HG03159 (cell line): ENCODE results near the gene REC114.
"Not testable (repeated sequence)": the region's sequence is repeated elsewhere in the genome, so short reads cannot be mapped to it uniquely, and the experiment has no call there.

Source experiments
- ATAC-seq: cut with Tn5 transposase; IDR thresholded peaks from one replicate; pipeline ENCODE4 v1.9.1; 2021; ENCODE audit warnings: mild to moderate bottlenecking, moderate library complexity; ENCODE audit not compliant: unreplicated experiment

REC114 gene

GRCh38 chr15:73573037-73573436 lies 130.1 kb downstream of the REC114 start:
- no peak for ATAC-seq

- ATAC-seq: no peak
Measured at GRCh38 chr15:73573572-73573971, 130.6 kb downstream of the REC114 start.

- ATAC-seq: no peak
Measured at GRCh38 chr15:73575636-73576247, 132.8 kb downstream of the REC114 start.

- not testable (repeated sequence) for ATAC-seq
Measured at GRCh38 chr15:73577593-73577992, 134.6 kb downstream of the REC114 start.

- ATAC-seq: no peak
Measured at GRCh38 chr15:73578026-73578425, 135.1 kb downstream of the REC114 start.

GRCh38 chr15:73582851-73583379 lies 140.0 kb downstream of the REC114 start:
- no peak for ATAC-seq

- no peak for ATAC-seq
Measured at GRCh38 chr15:73583544-73583943, 140.6 kb downstream of the REC114 start.

- ATAC-seq: no peak
Measured at GRCh38 chr15:73584699-73585420, 141.9 kb downstream of the REC114 start.

GRCh38 chr15:73585871-73586654 lies 143.1 kb downstream of the REC114 start:
- ATAC-seq: no peak

GRCh38 chr15:73589766-73590165 lies 146.8 kb downstream of the REC114 start:
- no peak for ATAC-seq

GRCh38 chr15:73590263-73590662 lies 147.3 kb downstream of the REC114 start:
- no peak for ATAC-seq

- ATAC-seq: no peak
Measured at GRCh38 chr15:73593304-73594074, 150.5 kb downstream of the REC114 start.

GRCh38 chr15:73594109-73594508 lies 151.1 kb downstream of the REC114 start:
- ATAC-seq: no peak

- ATAC-seq: no peak
Measured at GRCh38 chr15:73596174-73596573, 153.2 kb downstream of the REC114 start.

- no peak for ATAC-seq
Measured at GRCh38 chr15:73597036-73597638, 154.2 kb downstream of the REC114 start.

- ATAC-seq: no peak
Measured at GRCh38 chr15:73598530-73599160, 155.7 kb downstream of the REC114 start.

GRCh38 chr15:73599934-73600333 lies 157.0 kb downstream of the REC114 start:
- no peak for ATAC-seq

- no peak for ATAC-seq
Measured at GRCh38 chr15:73600413-73601335, 157.7 kb downstream of the REC114 start.
